Measurements from ENCODE around the gene CDC42EP2.

- TF ChIP-seq CTCF (IDR thresholded peaks at IDR 0.05; ENCODE audit: insufficient read depth, low read length) (no peak), POLR2AphosphoS5 (IDR thresholded peaks at IDR 0.05; ENCODE audit: low read depth) (no peak), REST (IDR thresholded peaks at IDR 0.05; ENCODE audit: insufficient replicate concordance, low read depth) (no peak)
These were observed 14.8 kb downstream of the CDC42EP2 start for GRCh38 chr11:65329478-65329877.

Measured in HL-60 (cell line).